ENCODE data around the gene GRN.

GRN gene

GRCh38 chr17:44379887-44380286 lies 34.8 kb downstream of the GRN start:
- Histone ChIP-seq H3K27ac (ENCODE audit: low read length) (no peak overlapping the region), H2AFZ (ENCODE audit: low read depth, low read length) (no peak overlapping the region), H4K20me1 (ENCODE audit: insufficient read depth, low read length) (no peaks in the 10 kb centered on the region; the same call in 1 of the 2 replicates), H3K36me3 (ENCODE audit: insufficient read depth, low read length) (no peaks in the 10 kb centered on the region), H3K4me3 (ENCODE audit: low read depth in 1 of 2, low read length in 2 of 2) (no peak overlapping the region), H3K9ac (ENCODE audit: low read depth, low read length) (no peak overlapping the region), H3K4me1 (ENCODE audit: insufficient read depth, low read length) (peaks cover 1% of the 10 kb centered on the region; the same call in 1 of the 2 replicates), H3K4me2 (ENCODE audit: insufficient read depth, low read length) (no peak overlapping the region), H3K79me2 (ENCODE audit: insufficient read depth, low read length) (no peaks in the 10 kb centered on the region), H3K27me3 (ENCODE audit: insufficient read depth, low read length, poor library complexity) (peaks cover 2% of the 10 kb centered on the region), H3K9me3 (ENCODE audit: insufficient read depth, low read length, severe bottlenecking) (no peaks in the 10 kb centered on the region)
- TF ChIP-seq EZH2 (IDR thresholded peaks at IDR 0.05; ENCODE audit: borderline replicate concordance, low read depth, low read length, severe bottlenecking) (no peak), CTCF (IDR thresholded peaks at IDR 0.05; ENCODE audit: borderline replicate concordance, extremely low read depth, low read length, poor library complexity, severe bottlenecking) (no peak)
- DNase-seq (no peak), ATAC-seq (ENCODE audit: insufficient read depth, low read depth) (no peak)

DNA sequence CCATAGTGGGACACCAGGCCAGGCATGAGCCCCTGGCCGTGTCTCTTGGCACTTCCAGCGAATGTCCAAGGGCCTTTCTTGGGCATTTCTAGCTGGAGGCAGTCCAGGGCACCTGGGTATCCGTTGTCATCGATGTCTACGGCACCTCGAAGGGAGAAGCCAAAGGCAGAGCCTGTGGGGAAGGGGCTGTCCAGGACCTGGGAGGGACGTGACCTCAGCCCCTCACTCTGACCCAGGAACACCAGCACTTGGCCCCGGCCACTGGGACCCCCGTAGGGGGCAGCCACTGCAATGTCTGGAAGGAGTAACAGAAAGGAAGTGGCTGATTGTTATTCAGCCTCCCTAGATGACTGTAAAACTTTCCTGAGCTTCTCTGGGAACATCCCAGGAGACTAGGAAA lies 35.7 kb downstream of the GRN start:
- no peak for ATAC-seq (ENCODE audit: insufficient read depth, low read depth)

GRCh38 chr17:44381810-44382305 lies 36.8 kb downstream of the GRN start:
- no peak overlapping the region for H3K4me3 ChIP-seq (ENCODE audit: low read depth in 1 of 2, low read length in 2 of 2)
- H3K36me3 ChIP-seq (ENCODE audit: insufficient read depth, low read length) = no peaks in the 10 kb centered on the region
- no peaks in the 10 kb centered on the region for H3K9me3 ChIP-seq (ENCODE audit: insufficient read depth, low read length, severe bottlenecking)
- peaks cover 2% of the 10 kb centered on the region for H3K27me3 ChIP-seq (ENCODE audit: insufficient read depth, low read length, poor library complexity)
- DNase-seq (no peak), ATAC-seq (ENCODE audit: insufficient read depth, low read depth) (no peak)
- no peaks in the 10 kb centered on the region; the same call in 1 of the 2 replicates for H4K20me1 ChIP-seq (ENCODE audit: insufficient read depth, low read length)
- no peak overlapping the region for H3K9ac ChIP-seq (ENCODE audit: low read depth, low read length)
- H3K27ac ChIP-seq (ENCODE audit: low read length) = no peak overlapping the region
- TF ChIP-seq EZH2 (IDR thresholded peaks at IDR 0.05; ENCODE audit: borderline replicate concordance, low read depth, low read length, severe bottlenecking) = no peak
- no peak for TF ChIP-seq CTCF (IDR thresholded peaks at IDR 0.05; ENCODE audit: borderline replicate concordance, extremely low read depth, low read length, poor library complexity, severe bottlenecking)
- no peaks in the 10 kb centered on the region for H3K79me2 ChIP-seq (ENCODE audit: insufficient read depth, low read length)
- H3K4me1 ChIP-seq (ENCODE audit: insufficient read depth, low read length) = peaks cover 10% of the 10 kb centered on the region
- H3K4me2 ChIP-seq (ENCODE audit: insufficient read depth, low read length) = no peak overlapping the region
- H2AFZ ChIP-seq (ENCODE audit: low read depth, low read length) = no peak overlapping the region

More for the DNA sequence above, 35.7 kb downstream of the GRN start:
- peaks cover 9% of the 10 kb centered on the region for H3K4me1 ChIP-seq (ENCODE audit: insufficient read depth, low read length)
- no peak overlapping the region for H3K27ac ChIP-seq (ENCODE audit: low read length)
- H3K9ac ChIP-seq (ENCODE audit: low read depth, low read length) = no peak overlapping the region
- no peak for DNase-seq
- no peaks in the 10 kb centered on the region for H3K9me3 ChIP-seq (ENCODE audit: insufficient read depth, low read length, severe bottlenecking)
- H3K4me3 ChIP-seq (ENCODE audit: low read depth in 1 of 2, low read length in 2 of 2) = no peak overlapping the region
- peaks cover 2% of the 10 kb centered on the region for H3K27me3 ChIP-seq (ENCODE audit: insufficient read depth, low read length, poor library complexity)
- no peak overlapping the region for H2AFZ ChIP-seq (ENCODE audit: low read depth, low read length)
- H3K4me2 ChIP-seq (ENCODE audit: insufficient read depth, low read length) = no peak overlapping the region
- H3K79me2 ChIP-seq (ENCODE audit: insufficient read depth, low read length) = no peaks in the 10 kb centered on the region
- no peaks in the 10 kb centered on the region; the same call in 1 of the 2 replicates for H4K20me1 ChIP-seq (ENCODE audit: insufficient read depth, low read length)
- TF ChIP-seq CTCF (IDR thresholded peaks at IDR 0.05; ENCODE audit: borderline replicate concordance, extremely low read depth, low read length, poor library complexity, severe bottlenecking) (no peak), EZH2 (IDR thresholded peaks at IDR 0.05; ENCODE audit: borderline replicate concordance, low read depth, low read length, severe bottlenecking) (no peak)
- no peaks in the 10 kb centered on the region for H3K36me3 ChIP-seq (ENCODE audit: insufficient read depth, low read length)
